Spleen (tissue), 11 donors: ENCODE results near the gene NSUN3. TPM values are rescaled to one million over a fixed set of nuclear protein-coding genes. Genes with fewer than 3 reads are reported as not detected.

ENCODE experiments used
- DNase-seq: peaks from one replicate; pipeline ENCODE4 v3.0.0-alpha.2; 2020
- H3K27ac ChIP-seq, 8 donors: fragments of 200-600 bp; sonication (generic) in 7 of 8; 1 replicate in 4 of 8; 2 replicates in 4 of 8; pipeline versions ENCODE4 v1.5.0 to v1.8.0; 2016 to 2021; ENCODE audit warnings: inconsistent platforms in 4 of 8, mild to moderate bottlenecking in 4 of 8, moderate library complexity in 1 of 8
- H3K27me3 ChIP-seq, 7 donors: fragments of 200-600 bp; sonication (generic) in 6 of 7; replicated peaks in 1 of 7; 1 replicate in 4 of 7; 2 replicates in 3 of 7; pipeline versions ENCODE4 v1.5.0 to v1.8.0; 2016 to 2021; ENCODE audit warnings: inconsistent platforms in 3 of 7, mild to moderate bottlenecking in 1 of 7
- H3K36me3 ChIP-seq, 6 donors: fragments of 200-600 bp; sonication (generic) in 5 of 6; 1 replicate in 4 of 6; 2 replicates in 2 of 6; pipeline versions ENCODE4 v1.5.0 to v1.8.0; 2016 to 2021; ENCODE audit warnings: inconsistent platforms in 2 of 6
- H3K4me1 ChIP-seq, 6 donors: fragments of 200-600 bp; sonication (generic) in 5 of 6; 1 replicate in 3 of 6; 2 replicates in 3 of 6; pipeline versions ENCODE4 v1.5.0 to v1.8.0; 2016 to 2021; ENCODE audit warnings: inconsistent platforms in 3 of 6
- H3K4me3 ChIP-seq, 8 donors: fragments of 200-600 bp; sonication (generic) in 7 of 8; 1 replicate in 4 of 8; 2 replicates in 4 of 8; pipeline versions ENCODE4 v1.5.0 to v1.8.0; 2016 to 2021; ENCODE audit warnings: inconsistent platforms in 4 of 8, mild to moderate bottlenecking in 4 of 8, moderate library complexity in 2 of 8
- H3K9me3 ChIP-seq, 8 donors: fragments of 200-600 bp; sonication (generic) in 7 of 8; 1 replicate in 4 of 8; 2 replicates in 4 of 8; pipeline versions ENCODE4 v1.5.0 to v1.8.0; 2016 to 2021; ENCODE audit warnings: inconsistent platforms in 4 of 8
- POLR2A ChIP-seq, 3 donors: fragments of 450-650 bp; IDR thresholded peaks; one replicate each; pipeline ENCODE4 v1.5.1; 2017; ENCODE audit warnings: antibody characterized with exemption in 3 of 3, mild to moderate bottlenecking in 1 of 3
- POLR2AphosphoS5 ChIP-seq, 3 donors: sonication (generic); formaldehyde crosslinking; IDR thresholded peaks; one replicate each; pipeline ENCODE4 v1.5.1; 2017; ENCODE audit warnings: antibody characterized with exemption in 3 of 3
- WGBS, 5 donors: extraction: QIAGEN DNeasy Blood & Tissue Kit in 3 of 5; methylation state at CpG; one replicate each; pipeline versions ENCODE4 v1.1.5 to v1.1.7; 2013 to 2018; 5-methylcytosine and 5-hydroxymethylcytosine counted together
- intact Hi-C: fragments of 100-400 bp; cut with DNase I; formaldehyde crosslinking; loops from one replicate; pipeline ENCODE4 v1.15.0; 2023; ENCODE audit warnings: low total_unique reads
- polyA plus RNA-seq, 3 donors: library from polyadenylated mRNA; stranded (reverse); fragments of 200-250 nt; gene quantifications; one replicate each; pipeline ENCODE4 v1.2.1, GENCODE V29; 2013
- total RNA-seq, 7 donors: library from RNA; depleted of rRNA in 3 of 7; stranded (reverse); fragments of >200 nt in 3 of 7; fragmentation: NEBNext Ultra II Directional in 4 of 7; extraction: Animal tissue kit (Norgen Biotek cat#: 25700) in 4 of 7; gene quantifications; one replicate each; pipeline versions ENCODE4 v1.1.0 to v1.2.1, GENCODE V29; 2016 to 2021
- TF ChIP-seq, protein P1 (sequence below), 11 experiments: fragments of 200-600 bp in 7 of 11; fragments of 450-650 bp in 4 of 11; sonication (generic) in 4 of 11; IDR thresholded peaks in 8 of 11; conservative IDR thresholded peaks in 3 of 11; 1 replicate in 7 of 11; 2 replicates in 4 of 11; pipeline versions ENCODE4 v1.4.0 to v1.8.0; 2016 to 2021; ENCODE audit warnings: antibody characterized with exemption in 11 of 11, inconsistent platforms in 4 of 11, mild to moderate bottlenecking in 1 of 11
- donor health status: healthy with polysubstance abuse.
- donor health status: DM: no; HTN: no; CAD: no; lungs with moderate emphysema.
- donor health status: DM: no; HTN: no; CAD: no.
- donor health status: Bipolar disorder and iron deficiency.
- donor health status: healthy.
- donor health status: DM: no; HTN: no; CAD: no.
- donor health status: DM: yes; HTN: yes; CAD: no.

The NSUN3 gene
- total and polyA plus RNA-seq, 10 donors = 3.0 to 28.5 (median 21.0) TPM

DNA sequence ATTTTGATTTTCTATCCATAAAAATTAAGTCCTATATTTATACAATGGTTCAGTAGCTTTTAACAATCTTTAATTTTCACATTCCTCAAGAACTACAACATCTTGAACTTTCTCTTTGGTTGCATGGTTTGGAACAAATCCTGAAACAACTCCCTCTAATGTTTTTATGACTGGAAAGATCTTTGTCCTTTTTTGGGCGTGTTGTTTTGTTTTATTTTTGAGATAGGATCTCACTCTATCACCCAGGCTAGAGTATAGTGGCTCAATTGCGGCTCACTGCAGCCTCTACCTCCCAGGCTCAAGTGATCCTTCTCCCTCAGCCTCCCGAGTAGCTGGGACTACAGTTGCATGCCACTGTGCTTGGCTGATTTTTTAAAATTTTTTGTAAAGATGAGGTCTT, 38.5 kb upstream of the NSUN3 start:
- no peaks in the 10 kb centered on the region for H3K4me1 ChIP-seq
- intact Hi-C loops = no loop called here
- H3K4me3 ChIP-seq = no peak overlapping the region
- WGBS, 5 donors = 88 to 96% (median 90%) methylated on average over 3 of the region's 3 CpGs
- no peaks in the 10 kb centered on the region for H3K9me3 ChIP-seq
- H3K36me3 ChIP-seq = no peaks in the 10 kb centered on the region
- DNase-seq = no peak
- TF ChIP-seq POLR2A (IDR thresholded peaks at IDR 0.05) = no peak
- TF ChIP-seq, protein P1, sequence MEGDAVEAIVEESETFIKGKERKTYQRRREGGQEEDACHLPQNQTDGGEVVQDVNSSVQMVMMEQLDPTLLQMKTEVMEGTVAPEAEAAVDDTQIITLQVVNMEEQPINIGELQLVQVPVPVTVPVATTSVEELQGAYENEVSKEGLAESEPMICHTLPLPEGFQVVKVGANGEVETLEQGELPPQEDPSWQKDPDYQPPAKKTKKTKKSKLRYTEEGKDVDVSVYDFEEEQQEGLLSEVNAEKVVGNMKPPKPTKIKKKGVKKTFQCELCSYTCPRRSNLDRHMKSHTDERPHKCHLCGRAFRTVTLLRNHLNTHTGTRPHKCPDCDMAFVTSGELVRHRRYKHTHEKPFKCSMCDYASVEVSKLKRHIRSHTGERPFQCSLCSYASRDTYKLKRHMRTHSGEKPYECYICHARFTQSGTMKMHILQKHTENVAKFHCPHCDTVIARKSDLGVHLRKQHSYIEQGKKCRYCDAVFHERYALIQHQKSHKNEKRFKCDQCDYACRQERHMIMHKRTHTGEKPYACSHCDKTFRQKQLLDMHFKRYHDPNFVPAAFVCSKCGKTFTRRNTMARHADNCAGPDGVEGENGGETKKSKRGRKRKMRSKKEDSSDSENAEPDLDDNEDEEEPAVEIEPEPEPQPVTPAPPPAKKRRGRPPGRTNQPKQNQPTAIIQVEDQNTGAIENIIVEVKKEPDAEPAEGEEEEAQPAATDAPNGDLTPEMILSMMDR (IDR thresholded peaks at IDR 0.05 in 8 of 11, conservative IDR thresholded peaks at IDR 0.05 in 3 of 11) = no peak
- TF ChIP-seq POLR2AphosphoS5 (IDR thresholded peaks at IDR 0.05) = no peak
- no peaks in the 10 kb centered on the region for H3K27me3 ChIP-seq
- no peak overlapping the region for H3K27ac ChIP-seq

DNA sequence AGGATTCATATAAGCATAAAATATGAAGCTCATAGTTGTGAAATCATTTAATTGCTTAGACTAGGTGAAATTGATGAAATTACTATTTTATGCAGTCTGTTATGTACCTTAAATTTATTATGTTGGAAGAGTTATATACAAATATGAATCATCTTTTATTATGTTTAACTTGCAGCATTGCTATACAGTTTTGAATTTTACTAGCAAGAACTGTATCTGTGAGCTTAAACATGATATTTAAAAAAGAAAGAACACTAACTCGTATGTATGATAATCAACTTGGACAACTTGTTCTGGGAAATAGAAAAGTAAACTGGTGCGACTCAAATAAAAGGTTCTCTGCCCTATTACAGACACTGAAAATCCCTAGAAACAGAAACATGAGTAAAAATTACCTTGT, 36.2 kb upstream of the NSUN3 start:
- Histone ChIP-seq H3K9me3 (no peaks in the 10 kb centered on the region), H3K36me3 (no peaks in the 10 kb centered on the region), H3K27ac (no peak overlapping the region), H3K4me1 (no peaks in the 10 kb centered on the region), H3K27me3 (no peaks in the 10 kb centered on the region), H3K4me3 (no peak overlapping the region)
- intact Hi-C loops = no loop called here
- TF ChIP-seq, protein P1 (IDR thresholded peaks at IDR 0.05 in 8 of 11, conservative IDR thresholded peaks at IDR 0.05 in 3 of 11) = no peak
- TF ChIP-seq POLR2A (IDR thresholded peaks at IDR 0.05) (no peak), POLR2AphosphoS5 (IDR thresholded peaks at IDR 0.05) (no peak)
- no peak for DNase-seq
- WGBS, 5 donors = 89 to 98% (median 93%) methylated on average over 2 of the region's 2 CpGs

DNA sequence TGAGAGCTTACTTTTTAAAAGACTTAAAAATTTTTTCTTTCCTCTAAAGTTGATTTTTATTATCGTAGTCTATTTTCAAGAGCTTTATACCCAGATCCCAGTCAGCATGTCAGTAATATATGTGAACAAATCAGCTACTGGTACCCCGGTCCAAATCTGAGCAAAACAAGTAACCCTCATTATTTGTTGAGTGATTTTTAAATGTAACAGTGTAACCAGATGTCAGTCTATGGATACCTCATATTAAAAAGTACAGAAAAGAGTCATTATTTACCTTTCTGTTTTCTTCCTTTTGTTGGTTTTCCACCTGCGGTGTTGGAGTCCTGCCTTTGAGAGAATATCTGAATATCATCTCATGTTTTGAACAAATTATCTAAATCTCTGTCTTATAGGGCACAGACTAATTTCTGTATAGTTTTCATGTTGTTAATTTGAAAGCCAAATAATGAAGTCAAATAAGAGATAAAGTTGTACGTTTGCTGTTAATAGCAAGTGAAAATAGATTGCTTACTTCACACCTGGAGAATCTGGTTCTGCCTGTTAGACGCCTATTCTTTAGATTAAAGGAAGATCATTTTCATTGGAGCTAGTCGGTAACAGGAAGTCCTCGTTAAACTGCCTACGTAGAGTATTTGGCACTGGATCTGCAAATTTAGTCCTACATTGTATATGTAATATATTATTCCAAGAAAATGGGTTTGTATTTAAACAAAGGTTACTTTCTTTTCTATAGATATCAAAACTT, 34.6 kb upstream of the NSUN3 start, which contains the start of gene STX19:
Gene STX19 (minus strand): TSS at position 505 of the 745 bp plus-strand sequence. CDS start 13,328 bp downstream, outside the sequence.
- H3K4me3 ChIP-seq = peak within 1 kb of the TSS in 1 of 8 donors; percentile 7

More for the DNA sequence above, 34.6 kb upstream of the NSUN3 start, which contains the start of gene STX19:
- Histone ChIP-seq H3K4me1 (no peaks in the 10 kb centered on the region), H3K9me3 (no peaks in the 10 kb centered on the region), H3K36me3 (no peaks in the 10 kb centered on the region), H3K27me3 (no peaks in the 10 kb centered on the region), H3K27ac (no peak within 1 kb of the TSS)
- 76 to 89% (median 83%) methylated on average over 8 of the region's 8 CpGs for whole genome bisulfite sequencing, 5 donors
- no peak for DNase-seq
- TF ChIP-seq, protein P1 (IDR thresholded peaks at IDR 0.05 in 8 of 11, conservative IDR thresholded peaks at IDR 0.05 in 3 of 11) = no peak
- no peak for TF ChIP-seq POLR2A (IDR thresholded peaks at IDR 0.05)
- TF ChIP-seq POLR2AphosphoS5 (IDR thresholded peaks at IDR 0.05) = no peak
- intact Hi-C loops = no loop called here
